Ascending aorta (tissue), 2 donors: ENCODE data around the gene ARHGAP42. TPM values are rescaled to one million over a fixed set of nuclear protein-coding genes. Genes with fewer than 3 reads are reported as not detected.

Experiments
- DNase-seq, 2 donors: peaks; one replicate each; pipeline ENCODE4 v3.0.0-alpha.2; 2019; ENCODE audit warnings: low spot score in 2 of 2
- H3K27ac ChIP-seq, 2 donors: fragments of 200-600 bp; sonication (generic); one replicate each; pipeline ENCODE4 v1.5.1; 2016 to 2017; ENCODE audit warnings: mild to moderate bottlenecking in 1 of 2
- H3K27me3 ChIP-seq: fragments of 200-600 bp; sonication (generic); one replicate; pipeline ENCODE4 v1.5.1; 2017
- H3K36me3 ChIP-seq, 2 donors: fragments of 200-600 bp; sonication (generic); one replicate each; pipeline ENCODE4 v1.5.1; 2016
- H3K4me1 ChIP-seq, 2 donors: fragments of 200-600 bp; sonication (generic); one replicate each; pipeline ENCODE4 v1.5.1; 2016 to 2017; ENCODE audit warnings: mild to moderate bottlenecking in 1 of 2
- H3K4me3 ChIP-seq, 2 donors: fragments of 200-600 bp; sonication (generic); one replicate each; pipeline ENCODE4 v1.5.1; 2016 to 2017; ENCODE audit warnings: mild to moderate bottlenecking in 1 of 2
- H3K9me3 ChIP-seq, 2 donors: fragments of 200-600 bp; sonication (generic); one replicate each; pipeline ENCODE4 v1.5.1; 2016
- intact Hi-C: fragments of 100-400 bp; cut with DNase I; formaldehyde crosslinking; loops from one replicate; pipeline ENCODE4 v1.15.1; 2023
- total RNA-seq: library from RNA; depleted of rRNA; stranded (reverse); fragments of >200 nt; gene quantifications from one replicate; pipeline ENCODE4 v1.1.0, GENCODE V29; 2016
- TF ChIP-seq, protein P1 (sequence below), 3 experiments: fragments of 200-600 bp in 2 of 3; fragments of 450-650 bp in 1 of 3; sonication (generic) in 2 of 3; IDR thresholded peaks; one replicate each; pipeline ENCODE4 v1.5.1; 2016 to 2019; ENCODE audit warnings: antibody characterized with exemption in 3 of 3, mild to moderate bottlenecking in 1 of 3, moderate library complexity in 1 of 3

The ARHGAP42 gene, protein sequence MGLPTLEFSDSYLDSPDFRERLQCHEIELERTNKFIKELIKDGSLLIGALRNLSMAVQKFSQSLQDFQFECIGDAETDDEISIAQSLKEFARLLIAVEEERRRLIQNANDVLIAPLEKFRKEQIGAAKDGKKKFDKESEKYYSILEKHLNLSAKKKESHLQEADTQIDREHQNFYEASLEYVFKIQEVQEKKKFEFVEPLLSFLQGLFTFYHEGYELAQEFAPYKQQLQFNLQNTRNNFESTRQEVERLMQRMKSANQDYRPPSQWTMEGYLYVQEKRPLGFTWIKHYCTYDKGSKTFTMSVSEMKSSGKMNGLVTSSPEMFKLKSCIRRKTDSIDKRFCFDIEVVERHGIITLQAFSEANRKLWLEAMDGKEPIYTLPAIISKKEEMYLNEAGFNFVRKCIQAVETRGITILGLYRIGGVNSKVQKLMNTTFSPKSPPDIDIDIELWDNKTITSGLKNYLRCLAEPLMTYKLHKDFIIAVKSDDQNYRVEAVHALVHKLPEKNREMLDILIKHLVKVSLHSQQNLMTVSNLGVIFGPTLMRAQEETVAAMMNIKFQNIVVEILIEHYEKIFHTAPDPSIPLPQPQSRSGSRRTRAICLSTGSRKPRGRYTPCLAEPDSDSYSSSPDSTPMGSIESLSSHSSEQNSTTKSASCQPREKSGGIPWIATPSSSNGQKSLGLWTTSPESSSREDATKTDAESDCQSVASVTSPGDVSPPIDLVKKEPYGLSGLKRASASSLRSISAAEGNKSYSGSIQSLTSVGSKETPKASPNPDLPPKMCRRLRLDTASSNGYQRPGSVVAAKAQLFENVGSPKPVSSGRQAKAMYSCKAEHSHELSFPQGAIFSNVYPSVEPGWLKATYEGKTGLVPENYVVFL
- 4.7 TPM for total RNA-seq

DNA sequence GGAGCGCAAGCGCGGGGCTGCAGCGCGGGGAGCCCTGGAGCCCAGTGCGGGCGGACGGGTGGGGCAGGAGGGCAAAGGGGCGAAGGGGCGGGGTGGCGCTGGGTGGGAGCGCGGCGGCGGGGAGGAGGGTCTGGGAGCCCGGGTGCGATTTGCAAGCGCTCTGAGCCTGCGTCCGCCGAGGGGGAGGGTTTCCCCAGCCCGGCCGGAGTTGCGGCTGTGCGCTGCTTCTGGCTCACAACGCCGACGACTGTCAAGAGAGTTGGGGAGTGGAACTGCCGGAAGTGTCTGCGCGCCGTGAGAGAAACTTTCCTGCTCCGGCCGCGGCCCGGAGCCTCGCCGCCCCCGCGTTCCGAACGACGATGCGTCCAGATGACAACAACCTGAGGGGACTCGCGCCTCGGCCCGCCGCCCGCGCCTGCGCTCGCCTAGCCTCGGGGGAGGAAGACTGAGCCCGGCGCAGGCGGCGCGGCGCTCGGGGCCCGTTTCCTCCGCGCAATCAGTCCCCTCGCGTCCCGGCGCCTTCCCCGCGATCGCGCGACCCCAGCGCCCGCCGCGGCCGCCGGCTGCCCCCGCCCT, at the start of gene ARHGAP42:
Gene ARHGAP42 (plus strand): TSS at position 235 of the 576 bp plus-strand sequence. CDS start 391 bp downstream, outside the sequence.
- intact Hi-C loops, result loop anchor here (5.0 kb wide), 1 partner anchor 50 kb away; no protein-coding TSS in a partner anchor
- H3K27ac ChIP-seq, result peak within 1 kb of the TSS; percentile 72 to 74
- H3K4me3 ChIP-seq, result peak within 1 kb of the TSS; percentile 64 to 95
- TF ChIP-seq, protein P1, sequence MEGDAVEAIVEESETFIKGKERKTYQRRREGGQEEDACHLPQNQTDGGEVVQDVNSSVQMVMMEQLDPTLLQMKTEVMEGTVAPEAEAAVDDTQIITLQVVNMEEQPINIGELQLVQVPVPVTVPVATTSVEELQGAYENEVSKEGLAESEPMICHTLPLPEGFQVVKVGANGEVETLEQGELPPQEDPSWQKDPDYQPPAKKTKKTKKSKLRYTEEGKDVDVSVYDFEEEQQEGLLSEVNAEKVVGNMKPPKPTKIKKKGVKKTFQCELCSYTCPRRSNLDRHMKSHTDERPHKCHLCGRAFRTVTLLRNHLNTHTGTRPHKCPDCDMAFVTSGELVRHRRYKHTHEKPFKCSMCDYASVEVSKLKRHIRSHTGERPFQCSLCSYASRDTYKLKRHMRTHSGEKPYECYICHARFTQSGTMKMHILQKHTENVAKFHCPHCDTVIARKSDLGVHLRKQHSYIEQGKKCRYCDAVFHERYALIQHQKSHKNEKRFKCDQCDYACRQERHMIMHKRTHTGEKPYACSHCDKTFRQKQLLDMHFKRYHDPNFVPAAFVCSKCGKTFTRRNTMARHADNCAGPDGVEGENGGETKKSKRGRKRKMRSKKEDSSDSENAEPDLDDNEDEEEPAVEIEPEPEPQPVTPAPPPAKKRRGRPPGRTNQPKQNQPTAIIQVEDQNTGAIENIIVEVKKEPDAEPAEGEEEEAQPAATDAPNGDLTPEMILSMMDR (IDR thresholded peaks at IDR 0.05), result no peak
- DNase-seq, result peak in 1 of 2 donors; percentile 69
- H3K36me3 ChIP-seq, result no peaks in the 10 kb centered on the region
- H3K9me3 ChIP-seq, result no peaks in the 10 kb centered on the region
- peaks cover 0 to 7% of the 10 kb centered on the region in 2 donors for H3K4me1 ChIP-seq
- H3K27me3 ChIP-seq, result no peaks in the 10 kb centered on the region

DNA sequence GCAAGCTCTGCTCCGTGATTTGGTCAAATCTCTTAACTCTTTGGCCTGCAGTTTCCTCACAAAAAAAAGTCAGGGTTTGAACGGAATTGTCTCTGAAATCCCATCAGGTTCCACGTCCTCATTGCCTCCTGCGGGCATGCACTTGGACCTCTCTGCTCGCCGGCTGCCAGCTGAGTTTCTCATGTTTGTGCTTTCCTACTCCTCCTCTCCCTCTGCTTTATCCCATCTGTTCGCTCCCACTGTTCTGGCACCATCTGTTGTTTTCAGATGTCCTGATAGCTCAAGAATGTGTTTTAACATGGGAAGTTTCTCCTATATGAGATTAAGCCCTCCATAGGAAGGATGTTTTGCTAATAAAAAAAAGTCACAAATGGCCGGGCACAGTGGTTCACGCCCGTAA, 49.4 kb upstream of the ARHGAP42 start:
- H3K36me3 ChIP-seq, result no peaks in the 10 kb centered on the region
- H3K27ac ChIP-seq, result no peak overlapping the region
- H3K9me3 ChIP-seq, result no peaks in the 10 kb centered on the region
- H3K27me3 ChIP-seq, result no peaks in the 10 kb centered on the region
- TF ChIP-seq, protein P1 (IDR thresholded peaks at IDR 0.05), result no peak
- intact Hi-C loops, result no loop called here
- no peaks in the 10 kb centered on the region for H3K4me1 ChIP-seq
- no peak for DNase-seq
- H3K4me3 ChIP-seq, result no peak overlapping the region

DNA sequence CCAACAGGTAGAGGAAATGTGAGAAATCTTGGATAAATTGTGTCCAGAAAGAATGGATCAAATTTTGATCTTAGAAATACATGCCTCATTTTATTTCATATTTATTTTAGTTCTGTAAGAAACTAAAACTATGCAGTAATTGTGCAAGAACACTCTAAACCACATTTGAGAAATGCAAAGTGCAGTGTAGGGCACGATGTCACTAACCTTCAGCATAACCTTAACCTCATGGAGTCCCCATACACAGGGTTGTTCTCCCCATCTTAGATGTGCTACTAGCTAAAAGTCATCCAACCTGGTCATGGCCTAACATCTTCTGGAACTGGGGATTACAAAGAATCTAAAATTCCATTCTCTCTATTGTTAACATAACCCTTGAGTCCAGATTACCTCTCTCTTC, 48.4 kb upstream of the ARHGAP42 start:
- Histone ChIP-seq H3K4me1 (no peaks in the 10 kb centered on the region), H3K36me3 (no peaks in the 10 kb centered on the region), H3K27me3 (no peaks in the 10 kb centered on the region), H3K4me3 (no peak overlapping the region), H3K27ac (no peak overlapping the region), H3K9me3 (no peaks in the 10 kb centered on the region)
- intact Hi-C loops, result no loop called here
- TF ChIP-seq, protein P1 (IDR thresholded peaks at IDR 0.05), result no peak
- no peak for DNase-seq

DNA sequence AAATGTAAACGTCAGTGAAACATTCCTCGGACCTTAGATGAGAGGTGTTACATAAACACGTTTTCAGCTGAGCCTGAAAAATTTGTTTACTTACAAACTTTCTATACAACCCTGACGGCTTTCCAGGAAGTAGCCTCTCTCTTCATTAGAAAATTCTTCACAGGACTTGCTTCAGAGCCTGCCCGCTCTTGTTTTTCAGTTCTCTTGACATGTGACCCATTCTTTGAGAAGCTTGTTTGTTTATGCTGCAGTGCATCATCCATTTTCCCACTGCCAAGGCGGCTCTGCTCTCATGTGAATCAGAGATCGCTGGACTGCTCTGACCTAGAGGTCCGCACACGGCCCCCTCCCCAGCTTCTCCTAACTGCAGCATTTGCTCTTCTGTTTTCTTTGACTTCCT, 47.9 kb upstream of the ARHGAP42 start:
- Histone ChIP-seq H3K27ac (no peak overlapping the region), H3K36me3 (no peaks in the 10 kb centered on the region), H3K27me3 (no peaks in the 10 kb centered on the region), H3K9me3 (no peaks in the 10 kb centered on the region), H3K4me3 (no peak overlapping the region), H3K4me1 (no peaks in the 10 kb centered on the region)
- TF ChIP-seq, protein P1 (IDR thresholded peaks at IDR 0.05), result no peak
- intact Hi-C loops, result no loop called here
- no peak for DNase-seq

DNA sequence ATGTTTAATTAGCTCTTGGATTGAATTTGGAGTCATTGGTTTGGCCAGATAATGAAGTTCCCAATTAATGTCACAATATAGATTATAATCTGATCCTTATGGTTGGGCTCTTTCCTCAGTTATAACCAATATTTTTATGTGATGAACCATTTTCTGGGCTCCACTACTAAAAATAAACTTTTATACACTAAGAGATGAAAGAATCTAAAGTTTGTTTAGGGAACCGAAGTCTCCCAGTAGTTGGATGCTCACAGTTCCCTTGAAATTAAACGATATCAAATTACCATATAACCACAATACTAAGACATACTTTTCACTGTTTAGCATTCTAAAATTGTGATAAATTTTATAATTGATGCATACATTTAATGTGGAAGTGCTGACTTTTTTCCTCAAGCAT, 47.0 kb upstream of the ARHGAP42 start:
- Histone ChIP-seq H3K4me1 (no peaks in the 10 kb centered on the region), H3K4me3 (no peak overlapping the region), H3K27ac (no peak overlapping the region), H3K27me3 (no peaks in the 10 kb centered on the region), H3K9me3 (no peaks in the 10 kb centered on the region), H3K36me3 (no peaks in the 10 kb centered on the region)
- DNase-seq, result no peak
- intact Hi-C loops, result no loop called here
- TF ChIP-seq, protein P1 (IDR thresholded peaks at IDR 0.05), result no peak
